ENCODE data around the gene NBAS.

DNA sequence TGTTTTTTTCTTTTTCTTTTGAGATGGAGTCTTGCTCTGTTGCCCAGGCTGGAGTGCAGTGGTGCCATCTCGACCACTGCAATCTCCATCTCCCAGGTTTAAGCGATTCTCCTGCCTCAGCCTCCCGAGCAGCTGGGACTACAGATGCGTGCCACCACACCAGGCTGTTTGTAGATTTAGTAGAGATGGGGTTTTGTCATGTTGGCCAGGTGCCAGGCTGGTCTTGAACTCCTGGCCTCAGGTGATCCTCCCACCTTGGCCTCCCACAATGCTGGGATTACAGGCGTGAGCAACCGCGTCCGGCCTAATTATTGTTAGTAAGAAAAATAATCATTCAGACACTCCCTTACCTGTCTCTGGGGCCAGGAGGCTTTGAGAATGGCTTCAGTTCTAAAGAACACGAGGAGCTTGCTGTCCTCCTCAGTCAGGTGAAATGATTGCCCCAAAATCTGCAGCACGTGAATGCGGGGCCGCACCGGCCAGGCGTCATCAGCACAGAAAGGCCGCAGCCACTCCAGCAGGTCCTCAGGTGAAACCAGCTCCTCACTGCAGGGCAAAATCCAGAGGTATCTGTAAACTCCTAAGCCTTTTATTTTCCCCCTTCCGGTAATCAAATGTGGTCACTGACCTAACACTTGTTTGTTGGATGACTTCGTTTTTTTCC is 342.6 kb downstream of the NBAS start:
- TF ChIP-seq CTCF (conservative IDR thresholded peaks at IDR 0.05) (no peak), EZH2 (IDR thresholded peaks at IDR 0.05; ENCODE audit: low read depth) (no peak)
